Measurements from ENCODE around the gene AKT1S1. TPM values are rescaled to one million over a fixed set of nuclear protein-coding genes. Genes with fewer than 3 reads are reported as not detected.
A peak's percentile ranks its signal among the peaks of the same experiment; 100 is the strongest.

AKT1S1 gene
- total RNA-seq, 1 donor from 2014 or later = 38.6 TPM

- Mint-ChIP-seq H3K9me3 (no peaks in the 10 kb centered on the region), H3K4me1 (peaks cover 4% of the 10 kb centered on the region), H3K4me3 (no peak overlapping the region), H3K27me3 (ENCODE audit: low read depth) (peaks cover 27% of the 10 kb centered on the region), H3K27ac (ENCODE audit: unreplicated experiment) (no peak overlapping the region), H3K36me3 (ENCODE audit: low read depth) (peaks cover 2% of the 10 kb centered on the region)
- DNase-seq (ENCODE audit: low read depth, low spot score) = no peak
- TF ChIP-seq CTCF (conservative IDR thresholded peaks at IDR 0.05) = no peak
These were observed 14.2 kb upstream of the AKT1S1 start for GRCh38 chr19:49891393-49891792.

GRCh38 chr19:49890349-49891311, 13.5 kb upstream of the AKT1S1 start:
- DNase-seq (ENCODE audit: low read depth, low spot score) = peak; percentile 46
- H3K27ac Mint-ChIP-seq (ENCODE audit: unreplicated experiment) = no peak overlapping the region
- peaks cover 5% of the 10 kb centered on the region for H3K36me3 Mint-ChIP-seq (ENCODE audit: low read depth)
- peaks cover 27% of the 10 kb centered on the region for H3K27me3 Mint-ChIP-seq (ENCODE audit: low read depth)
- H3K4me3 Mint-ChIP-seq = no peak overlapping the region
- TF ChIP-seq CTCF (conservative IDR thresholded peaks at IDR 0.05) = peak; percentile 8
- H3K4me1 Mint-ChIP-seq = peaks cover 4% of the 10 kb centered on the region
- H3K9me3 Mint-ChIP-seq = no peaks in the 10 kb centered on the region

- Mint-ChIP-seq H3K36me3 (ENCODE audit: low read depth) (peaks cover 5% of the 10 kb centered on the region), H3K27me3 (ENCODE audit: low read depth) (peaks cover 27% of the 10 kb centered on the region), H3K4me1 (peaks cover 4% of the 10 kb centered on the region), H3K9me3 (no peaks in the 10 kb centered on the region), H3K4me3 (no peak overlapping the region), H3K27ac (ENCODE audit: unreplicated experiment) (no peak overlapping the region)
- DNase-seq (ENCODE audit: low read depth, low spot score) = peak; percentile 61
- peak; percentile 70 for TF ChIP-seq CTCF (conservative IDR thresholded peaks at IDR 0.05)
These were observed 12.7 kb upstream of the AKT1S1 start for GRCh38 chr19:49889687-49890348.

GRCh38 chr19:49889038-49889686, 12.0 kb upstream of the AKT1S1 start:
- no peaks in the 10 kb centered on the region for H3K9me3 Mint-ChIP-seq
- peaks cover 27% of the 10 kb centered on the region for H3K27me3 Mint-ChIP-seq (ENCODE audit: low read depth)
- H3K4me1 Mint-ChIP-seq = peaks cover 4% of the 10 kb centered on the region
- H3K4me3 Mint-ChIP-seq = no peak overlapping the region
- TF ChIP-seq CTCF (conservative IDR thresholded peaks at IDR 0.05) = no peak
- H3K36me3 Mint-ChIP-seq (ENCODE audit: low read depth) = peaks cover 9% of the 10 kb centered on the region
- H3K27ac Mint-ChIP-seq (ENCODE audit: unreplicated experiment) = no peak overlapping the region
- no peak for DNase-seq (ENCODE audit: low read depth, low spot score)

- TF ChIP-seq CTCF (conservative IDR thresholded peaks at IDR 0.05) = no peak
- no peak for DNase-seq (ENCODE audit: low read depth, low spot score)
- H3K4me3 Mint-ChIP-seq = no peak overlapping the region
- peaks cover 11% of the 10 kb centered on the region for H3K36me3 Mint-ChIP-seq (ENCODE audit: low read depth)
- peaks cover 26% of the 10 kb centered on the region for H3K27me3 Mint-ChIP-seq (ENCODE audit: low read depth)
- H3K27ac Mint-ChIP-seq (ENCODE audit: unreplicated experiment) = no peak overlapping the region
- H3K9me3 Mint-ChIP-seq = no peaks in the 10 kb centered on the region
- H3K4me1 Mint-ChIP-seq = peaks cover 4% of the 10 kb centered on the region
These were observed 11.3 kb upstream of the AKT1S1 start for GRCh38 chr19:49888510-49888824.
